ENCODE measurements around the gene ARX. TPM values are rescaled to one million over a fixed set of nuclear protein-coding genes. Genes with fewer than 3 reads are reported as not detected.

Gene ARX
- total RNA-seq, 1 donor from 2014 or later, result not detected

DNA sequence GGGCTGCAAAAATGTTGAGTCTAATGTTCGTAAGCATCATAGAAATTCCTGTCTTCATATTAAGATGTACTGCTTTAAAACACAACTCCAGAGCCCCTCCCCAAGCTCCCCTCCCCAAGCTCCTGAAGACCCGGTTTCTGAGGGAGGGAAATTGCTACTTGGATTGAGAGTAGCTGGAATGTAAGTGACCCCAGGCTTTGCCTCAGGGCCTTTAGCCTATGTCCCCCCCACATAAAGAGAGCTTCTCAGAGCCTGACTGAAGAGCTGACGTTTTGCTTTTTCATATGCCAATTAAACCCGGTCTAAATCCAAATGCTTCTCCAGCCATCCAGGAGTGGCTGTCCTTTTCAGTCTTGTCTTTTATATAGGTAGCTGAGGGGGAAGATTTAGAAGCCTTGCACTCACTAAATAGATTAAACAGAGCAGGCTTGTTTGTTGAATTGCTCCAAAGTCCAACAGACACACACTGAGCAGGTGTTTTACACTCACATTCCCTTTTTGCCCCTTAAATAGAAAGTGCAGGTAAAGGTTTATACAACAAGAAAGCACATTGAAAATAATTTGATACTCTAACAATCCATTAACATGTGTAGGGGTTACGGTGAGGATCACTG, 19.6 kb downstream of the ARX start:
- no peaks in the 10 kb centered on the region for H3K4me1 Mint-ChIP-seq (ENCODE audit: low read depth, unreplicated experiment)
- H3K9me3 Mint-ChIP-seq (ENCODE audit: unreplicated experiment), result no peaks in the 10 kb centered on the region
- TF ChIP-seq, protein P1, sequence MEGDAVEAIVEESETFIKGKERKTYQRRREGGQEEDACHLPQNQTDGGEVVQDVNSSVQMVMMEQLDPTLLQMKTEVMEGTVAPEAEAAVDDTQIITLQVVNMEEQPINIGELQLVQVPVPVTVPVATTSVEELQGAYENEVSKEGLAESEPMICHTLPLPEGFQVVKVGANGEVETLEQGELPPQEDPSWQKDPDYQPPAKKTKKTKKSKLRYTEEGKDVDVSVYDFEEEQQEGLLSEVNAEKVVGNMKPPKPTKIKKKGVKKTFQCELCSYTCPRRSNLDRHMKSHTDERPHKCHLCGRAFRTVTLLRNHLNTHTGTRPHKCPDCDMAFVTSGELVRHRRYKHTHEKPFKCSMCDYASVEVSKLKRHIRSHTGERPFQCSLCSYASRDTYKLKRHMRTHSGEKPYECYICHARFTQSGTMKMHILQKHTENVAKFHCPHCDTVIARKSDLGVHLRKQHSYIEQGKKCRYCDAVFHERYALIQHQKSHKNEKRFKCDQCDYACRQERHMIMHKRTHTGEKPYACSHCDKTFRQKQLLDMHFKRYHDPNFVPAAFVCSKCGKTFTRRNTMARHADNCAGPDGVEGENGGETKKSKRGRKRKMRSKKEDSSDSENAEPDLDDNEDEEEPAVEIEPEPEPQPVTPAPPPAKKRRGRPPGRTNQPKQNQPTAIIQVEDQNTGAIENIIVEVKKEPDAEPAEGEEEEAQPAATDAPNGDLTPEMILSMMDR (IDR thresholded peaks at IDR 0.05; ENCODE audit: insufficient read depth, low read depth, low read length), result no peak
- TF ChIP-seq EZH2 (IDR thresholded peaks at IDR 0.05; ENCODE audit: insufficient read depth, low read length), result no peak
- H3K27me3 Mint-ChIP-seq (ENCODE audit: low read depth, unreplicated experiment), result peaks cover 21% of the 10 kb centered on the region
- Histone ChIP-seq H3K4me1 (ENCODE audit: insufficient read depth, low read length) (no peaks in the 10 kb centered on the region), H3K27ac (ENCODE audit: low read depth, low read length) (no peak overlapping the region), H3K36me3 (ENCODE audit: insufficient read depth, low read length) (no peaks in the 10 kb centered on the region), H3K4me2 (ENCODE audit: low read length) (no peak overlapping the region), H2AFZ (ENCODE audit: low read depth, low read length) (no peak overlapping the region), H3K27me3 (ENCODE audit: insufficient read depth, low read length) (no peaks in the 10 kb centered on the region), H3K9ac (ENCODE audit: low read length) (no peak overlapping the region), H3K4me3 (ENCODE audit: insufficient read depth, low read depth, low read length) (no peak overlapping the region), H3K9me3 (ENCODE audit: insufficient read depth, low read depth, low read length) (no peaks in the 10 kb centered on the region), H3K79me2 (ENCODE audit: insufficient read depth, low read length) (no peaks in the 10 kb centered on the region), H4K20me1 (ENCODE audit: insufficient read depth, low read length) (no peaks in the 10 kb centered on the region)
- FAIRE-seq (peak; percentile 85), DNase-seq (ENCODE audit: low read depth) (no peak)
- no peaks in the 10 kb centered on the region for H3K36me3 Mint-ChIP-seq (ENCODE audit: low read depth, unreplicated experiment)
- H3K4me3 Mint-ChIP-seq (ENCODE audit: unreplicated experiment), result no peak overlapping the region
- no peak overlapping the region for H3K27ac Mint-ChIP-seq (ENCODE audit: unreplicated experiment)

DNA sequence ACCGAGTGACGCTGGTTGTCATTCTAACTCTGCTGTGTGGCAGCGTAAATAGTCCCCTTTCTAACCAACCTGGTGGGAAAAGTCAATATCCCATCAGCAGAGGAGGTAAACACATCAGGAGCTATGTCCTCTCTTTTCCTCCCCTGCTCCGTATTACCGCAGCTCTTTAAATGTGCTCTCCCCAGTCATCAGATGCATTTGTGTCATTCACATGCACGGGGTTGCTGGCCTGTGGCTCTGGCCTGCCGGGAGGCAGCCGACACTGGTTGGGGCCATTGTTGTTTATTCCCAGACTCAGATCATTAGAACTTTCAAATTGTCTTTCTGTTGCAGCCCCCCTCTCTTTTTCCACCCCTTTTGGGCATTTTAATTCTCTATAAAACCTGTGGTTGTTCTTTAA, 21.9 kb downstream of the ARX start:
- H4K20me1 ChIP-seq (ENCODE audit: insufficient read depth, low read length), result no peaks in the 10 kb centered on the region
- no peak overlapping the region for H2AFZ ChIP-seq (ENCODE audit: low read depth, low read length)
- no peak overlapping the region for H3K4me3 ChIP-seq (ENCODE audit: insufficient read depth, low read depth, low read length)
- H3K9me3 Mint-ChIP-seq (ENCODE audit: unreplicated experiment), result no peaks in the 10 kb centered on the region
- H3K4me3 Mint-ChIP-seq (ENCODE audit: unreplicated experiment), result no peak overlapping the region
- no peak overlapping the region for H3K27ac Mint-ChIP-seq (ENCODE audit: unreplicated experiment)
- H3K27ac ChIP-seq (ENCODE audit: low read depth, low read length), result no peak overlapping the region
- no peaks in the 10 kb centered on the region for H3K36me3 Mint-ChIP-seq (ENCODE audit: low read depth, unreplicated experiment)
- no peaks in the 10 kb centered on the region for H3K9me3 ChIP-seq (ENCODE audit: insufficient read depth, low read depth, low read length)
- FAIRE-seq, result no peak
- H3K27me3 ChIP-seq (ENCODE audit: insufficient read depth, low read length), result no peaks in the 10 kb centered on the region
- DNase-seq (ENCODE audit: low read depth), result no peak
- H3K9ac ChIP-seq (ENCODE audit: low read length), result no peak overlapping the region
- no peaks in the 10 kb centered on the region for H3K36me3 ChIP-seq (ENCODE audit: insufficient read depth, low read length)
- H3K27me3 Mint-ChIP-seq (ENCODE audit: low read depth, unreplicated experiment), result peaks cover 6% of the 10 kb centered on the region
- H3K79me2 ChIP-seq (ENCODE audit: insufficient read depth, low read length), result no peaks in the 10 kb centered on the region
- no peak overlapping the region for H3K4me2 ChIP-seq (ENCODE audit: low read length)
- no peaks in the 10 kb centered on the region for H3K4me1 Mint-ChIP-seq (ENCODE audit: low read depth, unreplicated experiment)
- H3K4me1 ChIP-seq (ENCODE audit: insufficient read depth, low read length), result no peaks in the 10 kb centered on the region
- no peak for TF ChIP-seq EZH2 (IDR thresholded peaks at IDR 0.05; ENCODE audit: insufficient read depth, low read length)
- TF ChIP-seq, protein P1 (IDR thresholded peaks at IDR 0.05; ENCODE audit: insufficient read depth, low read depth, low read length), result no peak

DNA sequence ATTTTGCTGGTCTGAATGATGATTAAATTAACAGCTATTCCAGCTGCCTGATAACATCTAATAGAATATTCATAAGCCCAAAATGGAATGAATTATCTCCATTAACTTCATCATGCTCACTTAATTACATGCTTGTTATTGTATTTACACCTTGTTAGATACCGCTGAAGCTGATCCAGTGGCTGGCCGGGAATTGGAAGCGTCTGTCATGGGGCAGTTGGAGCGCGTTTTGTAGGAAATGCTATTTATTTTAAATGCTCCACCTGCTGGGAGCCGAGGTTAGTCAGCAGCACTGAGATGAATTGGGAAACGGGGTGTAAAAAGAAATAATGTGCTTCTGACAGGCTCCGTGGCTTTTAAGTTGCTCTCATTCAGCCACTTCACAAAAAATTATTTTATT, 25.2 kb downstream of the ARX start:
- Histone ChIP-seq H3K27me3 (ENCODE audit: insufficient read depth, low read length) (no peaks in the 10 kb centered on the region), H3K9ac (ENCODE audit: low read length) (no peak overlapping the region), H3K79me2 (ENCODE audit: insufficient read depth, low read length) (no peaks in the 10 kb centered on the region), H3K27ac (ENCODE audit: low read depth, low read length) (no peak overlapping the region), H2AFZ (ENCODE audit: low read depth, low read length) (no peak overlapping the region), H3K4me2 (ENCODE audit: low read length) (no peak overlapping the region), H3K4me1 (ENCODE audit: insufficient read depth, low read length) (no peaks in the 10 kb centered on the region), H3K9me3 (ENCODE audit: insufficient read depth, low read depth, low read length) (no peaks in the 10 kb centered on the region), H3K36me3 (ENCODE audit: insufficient read depth, low read length) (no peaks in the 10 kb centered on the region), H4K20me1 (ENCODE audit: insufficient read depth, low read length) (no peaks in the 10 kb centered on the region), H3K4me3 (ENCODE audit: insufficient read depth, low read depth, low read length) (no peak overlapping the region)
- FAIRE-seq (peak; percentile 20), DNase-seq (ENCODE audit: low read depth) (no peak)
- TF ChIP-seq, protein P1 (IDR thresholded peaks at IDR 0.05; ENCODE audit: insufficient read depth, low read depth, low read length), result peak; percentile 16
- no peak for TF ChIP-seq EZH2 (IDR thresholded peaks at IDR 0.05; ENCODE audit: insufficient read depth, low read length)
- Mint-ChIP-seq H3K36me3 (ENCODE audit: low read depth, unreplicated experiment) (no peaks in the 10 kb centered on the region), H3K9me3 (ENCODE audit: unreplicated experiment) (no peaks in the 10 kb centered on the region), H3K4me3 (ENCODE audit: unreplicated experiment) (no peak overlapping the region), H3K4me1 (ENCODE audit: low read depth, unreplicated experiment) (no peaks in the 10 kb centered on the region), H3K27ac (ENCODE audit: unreplicated experiment) (no peak overlapping the region), H3K27me3 (ENCODE audit: low read depth, unreplicated experiment) (no peaks in the 10 kb centered on the region)
